Lower leg skin (tissue), 3 donors: ENCODE measurements around the gene ROR1.

Experiments used
- CTCF ChIP-seq, 3 donors: fragments of 450-650 bp; IDR thresholded peaks; one replicate each; pipeline ENCODE4 v1.5.1; 2016; ENCODE audit warnings: antibody characterized with exemption in 3 of 3, mild to moderate bottlenecking in 3 of 3, moderate library complexity in 2 of 3
- POLR2A ChIP-seq, 2 donors: fragments of 450-650 bp; IDR thresholded peaks; one replicate each; pipeline ENCODE4 v1.6.1; 2016 to 2017; ENCODE audit warnings: antibody characterized with exemption in 2 of 2, mild to moderate bottlenecking in 1 of 2, moderate library complexity in 1 of 2

- TF ChIP-seq CTCF (IDR thresholded peaks at IDR 0.05) (no peak), POLR2A (IDR thresholded peaks at IDR 0.05) (no peak)
Observed at GRCh38 chr1:64107632-64108031, 333.8 kb downstream of the ROR1 start.
